Caco-2 (cell line): Measurements from ENCODE around the gene PRRC2A. TPM values are rescaled to one million over a fixed set of nuclear protein-coding genes. Genes with fewer than 3 reads are reported as not detected.

Experiments used
- BruUV-seq: library from RNA; stranded (reverse); fragments of 400-500 nt; replicated peaks from 2 replicates; lab custom pipeline; 2021; lab: Mats Ljungman, UMichigan
- CTCF ChIA-PET: fragments of 300-600 bp; sonication (Branson Sonifier 250); formaldehyde crosslinking; loops from one replicate; lab custom pipeline; 2022; ENCODE audit warnings: antibody characterized with exemption; lab: Charles Lee
- POLR2A ChIA-PET: fragments of 300-600 bp; sonication (Branson Sonifier 250); formaldehyde crosslinking; loops from one replicate; lab custom pipeline; 2022; ENCODE audit warnings: antibody characterized with exemption; lab: Charles Lee
- DNase-seq, 2 experiments: peaks; one replicate each; pipeline versions ENCODE4 v3.0.0 to v3.0.0-alpha.2; 2020 to 2022
- H3K27me3 ChIP-seq: replicated peaks from 2 replicates; pipeline ENCODE4 v1.6.0; 2011; ENCODE audit warnings: low read length; ENCODE audit not compliant: control insufficient read depth, insufficient read depth
- H3K36me3 ChIP-seq: 2 replicates; pipeline ENCODE4 v1.5.1; 2011; ENCODE audit warnings: low read length; ENCODE audit not compliant: control insufficient read depth, insufficient read depth
- H3K4me1 ChIP-seq: fragments of 250-450 bp; sonication (Bioruptor Pico); 2 replicates; pipeline ENCODE4 v1.5.1; 2020; ENCODE audit warnings: mild to moderate bottlenecking
- H3K4me3 ChIP-seq: 2 replicates; pipeline ENCODE4 v1.5.1; 2011; ENCODE audit warnings: low read depth, mild to moderate bottlenecking, control low read depth, low read length
- H3K9me3 ChIP-seq: fragments of 250-450 bp; sonication (Bioruptor Pico); 2 replicates; pipeline ENCODE4 v1.5.1; 2020; ENCODE audit warnings: mild to moderate bottlenecking, moderate library complexity
- H3K27ac Mint-ChIP-seq: one replicate; pipeline ENCODE4 v1.8.0; 2022; ENCODE audit warnings: mixed read lengths; ENCODE audit not compliant: unreplicated experiment
- H3K27me3 Mint-ChIP-seq: one replicate; pipeline ENCODE4 v1.8.0; 2022; ENCODE audit warnings: mixed read lengths; ENCODE audit not compliant: insufficient read depth, unreplicated experiment
- H3K36me3 Mint-ChIP-seq: one replicate; pipeline ENCODE4 v1.8.0; 2022; ENCODE audit warnings: mild to moderate bottlenecking, mixed read lengths; ENCODE audit not compliant: insufficient read depth, unreplicated experiment
- H3K4me1 Mint-ChIP-seq: one replicate; pipeline ENCODE4 v1.8.0; 2022; ENCODE audit warnings: low read depth, mixed read lengths; ENCODE audit not compliant: unreplicated experiment
- H3K4me3 Mint-ChIP-seq: one replicate; pipeline ENCODE4 v1.8.0; 2022; ENCODE audit warnings: mild to moderate bottlenecking, moderate library complexity, mixed read lengths; ENCODE audit not compliant: unreplicated experiment
- H3K9me3 Mint-ChIP-seq: one replicate; pipeline ENCODE4 v1.8.0; 2022; ENCODE audit warnings: mixed read lengths; ENCODE audit not compliant: unreplicated experiment
- CTCF ChIP-seq, 2 experiments: fragments of 200-600 bp in 1 of 2; IDR thresholded peaks; 1 replicate in 1 of 2; 2 replicates in 1 of 2; pipeline versions ENCODE4 v1.5.1 to v1.8.0; 2011 to 2022; ENCODE audit warnings: antibody characterized with exemption in 1 of 2, control low read depth in 1 of 2, inconsistent platforms in 1 of 2, low read depth in 1 of 2, low read length in 1 of 2, mild to moderate bottlenecking in 1 of 2, moderate library complexity in 1 of 2; ENCODE audit not compliant: insufficient read depth in 1 of 2, severe bottlenecking in 1 of 2, unreplicated experiment in 1 of 2
- intact Hi-C: fragments of 100-400 bp; cut with micrococcal nuclease; formaldehyde crosslinking; loops from one replicate; pipeline ENCODE4 v1.10.0; 2022; ENCODE audit not compliant: unreplicated experiment
- total RNA-seq: library from RNA; stranded (reverse); gene quantifications from 2 replicates; pipeline ENCODE4 v1.2.3, GENCODE V29; 2022

PRRC2A gene
- total RNA-seq, 1 experiment from 2014 or later, result 222 TPM

GRCh38 chr6:31680226-31681134 is 60.0 kb downstream of the PRRC2A start, which contains the start of gene LY6G5C:
Gene LY6G5C (minus strand): TSS chr6:31681067. CDS start chr6:31680373, 694 bp downstream.
- ChIA-PET CTCF (interaction anchor here (0.6 to 2.3 kb wide), 20 partner anchors 10 to 183 kb away, joined by 3 to 18 read pairs (median 4); partner anchors contain the start of genes ABHD16A, CLIC1, CSNK2B and HSPA1B), POLR2A (interaction anchor here (1.0 kb wide), 2 partner anchors 57 to 135 kb away, joined by 3 read pairs; partner anchors contain the start of gene HSPA1L)
- TF ChIP-seq CTCF (IDR thresholded peaks at IDR 0.05; ENCODE audit: insufficient read depth in 1 of 2, low read depth in 1 of 2, low read length in 1 of 2, severe bottlenecking in 1 of 2, unreplicated experiment in 1 of 2), result peak; percentile 66 to 81
- peak within 1 kb of the TSS; percentile 54 for H3K27ac Mint-ChIP-seq
- BruUV-seq, result no TSS peak
- Histone ChIP-seq H3K27me3 (no peaks in the 10 kb centered on the region), H3K4me3 (peak within 1 kb of the TSS; percentile 49), H3K36me3 (no peaks in the 10 kb centered on the region), H3K4me1 (peaks cover 25% of the 10 kb centered on the region), H3K9me3 (no peaks in the 10 kb centered on the region)
- peaks cover 20% of the 10 kb centered on the region for H3K36me3 Mint-ChIP-seq
- H3K27me3 Mint-ChIP-seq, result no peaks in the 10 kb centered on the region
- H3K9me3 Mint-ChIP-seq, result no peaks in the 10 kb centered on the region
- DNase-seq, result peak; percentile 85 to 87
- intact Hi-C loops, result loop anchor here (1.0 to 2.0 kb wide), 5 partner anchors 22 to 183 kb away; partner anchors contain the start of genes ABHD16A and DDAH2
- peaks cover 17% of the 10 kb centered on the region for H3K4me1 Mint-ChIP-seq
- peak within 1 kb of the TSS; percentile 76 for H3K4me3 Mint-ChIP-seq

GRCh38 chr6:31681135-31681671 is 60.7 kb downstream of the PRRC2A start:
- TF ChIP-seq CTCF (IDR thresholded peaks at IDR 0.05; ENCODE audit: insufficient read depth in 1 of 2, low read depth in 1 of 2, low read length in 1 of 2, severe bottlenecking in 1 of 2, unreplicated experiment in 1 of 2), result peak in 1 of 2 experiments; percentile 12
- Histone ChIP-seq H3K27me3 (no peaks in the 10 kb centered on the region), H3K4me1 (peaks cover 25% of the 10 kb centered on the region), H3K36me3 (no peaks in the 10 kb centered on the region), H3K4me3 (peak overlapping the region; percentile 49), H3K9me3 (no peaks in the 10 kb centered on the region)
- H3K36me3 Mint-ChIP-seq, result peaks cover 22% of the 10 kb centered on the region
- peak overlapping the region; percentile 76 for H3K4me3 Mint-ChIP-seq
- intact Hi-C loops, result loop anchor here (2.0 kb wide), 1 partner anchor 22 kb away; the partner anchor contains the start of gene ABHD16A
- POLR2A ChIA-PET, result interaction anchor here (1.0 kb wide), 2 partner anchors 56 to 134 kb away, joined by 3 read pairs; partner anchors contain the start of gene HSPA1L
- peaks cover 17% of the 10 kb centered on the region for H3K4me1 Mint-ChIP-seq
- DNase-seq, result peak; percentile 59 to 69
- CTCF ChIA-PET, result interaction anchor here (0.6 to 2.3 kb wide), 17 partner anchors 9 to 183 kb away, joined by 3 to 18 read pairs (median 5); partner anchors contain the start of genes CLIC1, CSNK2B, HSPA1B and LY6G6D
- no TSS peak for BruUV-seq
- no peaks in the 10 kb centered on the region for H3K27me3 Mint-ChIP-seq
- H3K9me3 Mint-ChIP-seq, result no peaks in the 10 kb centered on the region
- peak overlapping the region; percentile 54 for H3K27ac Mint-ChIP-seq

- peaks cover 28% of the 10 kb centered on the region for H3K36me3 Mint-ChIP-seq
- no peaks in the 10 kb centered on the region for H3K27me3 Mint-ChIP-seq
- no peak for TF ChIP-seq CTCF (IDR thresholded peaks at IDR 0.05; ENCODE audit: insufficient read depth in 1 of 2, low read depth in 1 of 2, low read length in 1 of 2, severe bottlenecking in 1 of 2, unreplicated experiment in 1 of 2)
- POLR2A ChIA-PET, result no interaction called here
- Histone ChIP-seq H3K4me3 (no peak overlapping the region), H3K9me3 (no peaks in the 10 kb centered on the region), H3K36me3 (0 out of 2 replicates have a peak, but pooled peaks cover 1% of the 10 kb centered on the region), H3K4me1 (peaks cover 26% of the 10 kb centered on the region), H3K27me3 (no peaks in the 10 kb centered on the region)
- intact Hi-C loops, result no loop called here
- no peak for DNase-seq
- no peaks in the 10 kb centered on the region for H3K9me3 Mint-ChIP-seq
- peaks cover 17% of the 10 kb centered on the region for H3K4me1 Mint-ChIP-seq
- H3K27ac Mint-ChIP-seq, result peak overlapping the region; percentile 94
- peak overlapping the region; percentile 76 for H3K4me3 Mint-ChIP-seq
- BruUV-seq, result no TSS peak
- CTCF ChIA-PET, result interaction anchor here (2.2 kb wide), 1 partner anchor 86 kb away, joined by 6 read pairs; no protein-coding TSS in a partner anchor
These were observed 63.1 kb downstream of the PRRC2A start for GRCh38 chr6:31683591-31683990.
